Neural cell (in vitro differentiated cells): Measurements from ENCODE around the gene TECPR1.

Experiments used
- CTCF ChIP-seq: fragments of 450-650 bp; IDR thresholded peaks from 2 replicates; pipeline ENCODE4 v1.5.1; 2014; ENCODE audit warnings: antibody characterized with exemption, mild to moderate bottlenecking, moderate library complexity; ENCODE audit not compliant: poor library complexity, severe bottlenecking
- EP300 ChIP-seq: fragments of 450-650 bp; conservative IDR thresholded peaks from 2 replicates; pipeline ENCODE4 v1.6.1; 2014; ENCODE audit warnings: antibody characterized with exemption, mild to moderate bottlenecking, moderate library complexity; ENCODE audit not compliant: poor library complexity, severe bottlenecking
- EZH2 ChIP-seq: fragments of 200-600, 300-800 bp; shearing (Covaris generic), sonication (generic); IDR thresholded peaks from 2 replicates; pipeline ENCODE4 v1.6.1; 2014; ENCODE audit warnings: antibody characterized with exemption, low read length, borderline replicate concordance, mild to moderate bottlenecking; ENCODE audit not compliant: insufficient read depth, poor library complexity, severe bottlenecking
- POLR2AphosphoS5 ChIP-seq: IDR thresholded peaks from 2 replicates; pipeline ENCODE4 v1.6.1; 2012
- SMC3 ChIP-seq: fragments of 450-650 bp; conservative IDR thresholded peaks from 2 replicates; pipeline ENCODE4 v1.6.1; 2014; ENCODE audit warnings: antibody characterized with exemption, mild to moderate bottlenecking, moderate library complexity; ENCODE audit not compliant: poor library complexity
- TAF1 ChIP-seq: IDR thresholded peaks from 2 replicates; pipeline ENCODE4 v1.6.1; 2012; ENCODE audit warnings: low read depth

- TF ChIP-seq CTCF (no peak), POLR2AphosphoS5 (no peak), EZH2 (no peak), TAF1 (no peak), EP300 (no peak), SMC3 (no peak)
Measured at GRCh38 chr7:98229441-98229840, 22.6 kb downstream of the TECPR1 start.
